Eye (tissue), 1 donor: ENCODE data around the gene KIAA0319L.
"Not testable (repeated sequence)": the region's sequence is repeated elsewhere in the genome, so short reads cannot be mapped to it uniquely, and the experiment has no call there.

Experiments
- DNase-seq: peaks from one replicate; pipeline ENCODE4 v3.0.0-alpha.2; 2015

The KIAA0319L gene

GRCh38 chr1:35557118-35557610, at the start of gene KIAA0319L:
KIAA0319L (minus strand) TSS chr1:35557403; CDS start chr1:35554491, 2,912 bp downstream.
- DNase-seq, result no peak

DNA sequence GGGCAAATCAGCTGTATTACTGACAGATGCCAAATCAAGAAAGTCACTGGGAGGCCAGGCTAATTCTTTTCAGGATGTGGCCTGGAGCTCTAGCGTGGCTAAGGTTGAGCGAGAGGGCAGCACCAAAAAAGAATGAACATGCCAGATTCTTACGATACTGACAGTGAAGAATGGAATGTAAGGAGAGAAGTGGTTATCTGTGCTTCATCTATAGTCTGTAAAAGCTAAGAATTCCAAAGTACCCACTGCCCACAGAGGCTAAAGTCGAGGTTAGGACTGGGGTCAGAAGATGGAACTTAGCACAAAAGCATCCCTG, 48.6 kb upstream of the KIAA0319L start:
- DNase-seq, result no peak

- DNase-seq, result no peak
Measured at GRCh38 chr1:35605071-35605866, 48.1 kb upstream of the KIAA0319L start.

- no peak for DNase-seq
Measured at GRCh38 chr1:35603941-35604340, 46.7 kb upstream of the KIAA0319L start.

DNA sequence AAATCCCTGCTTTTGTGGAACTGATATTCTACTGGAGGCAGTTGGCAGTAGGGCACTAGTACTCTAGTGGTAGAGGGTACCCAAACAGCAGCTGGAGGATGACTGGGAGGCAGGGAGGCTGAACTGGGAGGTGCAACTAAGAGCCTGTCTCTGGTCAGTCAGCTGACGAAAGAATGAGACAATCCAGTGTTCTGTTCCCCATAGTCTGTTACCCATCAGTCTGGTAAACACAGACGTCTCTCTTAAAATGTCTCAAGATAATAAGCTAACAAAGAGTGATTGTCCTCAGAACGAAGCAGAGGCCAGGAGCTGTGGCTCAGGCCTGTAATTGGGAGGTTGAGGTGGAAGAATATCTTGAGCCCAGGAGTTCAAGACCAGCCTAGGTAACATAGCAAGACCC, 46.3 kb upstream of the KIAA0319L start:
- no peak for DNase-seq

GRCh38 chr1:35600593-35600992, 43.4 kb upstream of the KIAA0319L start:
- no peak for DNase-seq

DNA sequence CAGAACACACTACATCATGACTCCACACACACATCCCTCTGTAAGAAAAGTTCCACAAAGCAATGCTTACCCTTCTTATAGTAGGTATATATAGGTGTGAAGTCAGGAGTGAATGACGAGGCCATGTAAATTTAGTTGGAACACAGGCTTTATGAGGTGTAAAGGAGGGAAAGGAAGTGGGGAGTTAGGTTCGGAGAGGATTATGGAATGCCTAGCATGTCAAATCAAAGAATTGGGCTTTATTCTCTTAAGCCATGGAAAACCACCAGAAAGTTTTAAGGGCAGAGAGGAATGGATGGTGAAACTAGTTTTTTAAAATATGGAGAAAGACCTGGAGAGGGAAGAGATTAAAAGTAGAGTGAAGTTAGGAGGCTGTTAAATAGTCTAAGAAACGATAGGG, 42.2 kb upstream of the KIAA0319L start:
- no peak for DNase-seq

GRCh38 chr1:35598895-35599294, 41.7 kb upstream of the KIAA0319L start:
- DNase-seq, result no peak

- no peak for DNase-seq
Measured at GRCh38 chr1:35597870-35598269, 40.7 kb upstream of the KIAA0319L start.

GRCh38 chr1:35595684-35596083, 38.5 kb upstream of the KIAA0319L start:
- no peak for DNase-seq

DNA sequence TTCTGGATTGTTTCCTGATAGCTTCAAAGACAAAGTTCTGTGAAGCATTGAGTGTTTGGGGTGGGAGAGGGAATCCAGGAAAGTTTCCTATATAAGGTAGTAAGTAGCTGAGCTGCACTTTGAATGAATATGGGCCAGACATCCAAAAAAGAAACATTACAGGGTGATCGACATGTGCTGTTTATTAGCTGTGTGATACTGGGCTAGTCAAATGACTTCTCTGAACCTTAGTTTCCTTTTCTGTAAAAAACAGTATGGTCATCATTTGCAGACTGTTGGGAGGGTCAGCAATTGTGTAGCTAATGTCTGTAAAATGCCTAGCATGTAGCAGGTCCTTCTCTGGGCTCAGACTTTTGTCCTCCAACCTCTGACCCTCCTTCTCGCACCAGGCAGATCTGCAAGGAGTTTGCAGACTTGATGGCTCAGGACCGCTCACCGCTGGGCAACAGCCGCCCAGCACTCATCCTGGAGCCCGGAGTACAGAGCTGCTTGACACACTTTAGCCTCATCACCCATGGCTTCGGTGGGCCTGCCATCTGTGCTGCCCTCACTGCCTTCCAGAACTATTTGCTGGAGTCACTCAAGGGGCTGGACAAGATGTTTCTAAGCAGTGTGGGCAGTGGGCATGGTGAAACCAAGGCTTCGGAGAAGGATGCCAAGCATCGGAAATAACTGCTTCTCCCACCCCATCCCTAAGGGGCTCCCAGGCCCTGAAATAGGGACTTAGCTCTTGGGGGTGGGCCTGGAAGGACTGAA, 37.0 kb upstream of the KIAA0319L start:
- DNase-seq, result no peak

DNA sequence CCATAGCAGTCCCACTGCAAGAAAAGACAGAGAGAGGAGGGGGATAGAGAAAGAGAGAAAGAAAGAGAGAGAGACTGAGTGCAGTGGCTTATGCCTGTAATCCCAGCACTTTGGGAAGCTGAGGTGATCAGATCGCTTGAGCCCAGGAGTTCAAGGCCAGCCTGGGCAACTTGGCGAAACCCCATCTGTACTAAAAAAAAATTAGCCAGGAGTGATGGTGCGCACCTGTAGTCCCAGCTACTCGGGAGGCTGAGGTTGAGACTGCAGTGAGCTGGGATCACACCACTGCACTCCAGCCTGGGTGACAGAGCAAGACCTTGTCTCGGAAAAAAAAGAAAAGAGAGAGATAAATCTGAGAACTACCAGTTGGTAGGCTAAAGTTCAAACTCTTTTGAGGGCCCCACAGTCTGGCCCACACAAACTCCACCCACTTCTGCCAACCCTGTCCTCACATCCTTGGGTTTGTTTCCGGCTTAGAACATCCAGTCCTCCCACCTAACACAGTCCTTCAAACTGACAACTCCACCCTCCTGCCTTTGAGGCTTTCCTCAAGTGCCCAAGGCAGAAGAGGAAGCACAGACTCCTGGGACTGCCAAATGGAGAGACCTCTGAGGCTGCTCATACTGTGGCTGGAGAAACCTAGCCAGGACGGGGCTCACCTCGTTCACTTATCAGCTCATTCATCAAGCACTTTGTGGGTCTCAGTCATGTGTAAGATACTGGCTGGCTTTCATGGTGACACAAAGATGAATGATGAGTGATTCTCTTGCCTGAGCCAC, 36.0 kb upstream of the KIAA0319L start:
- DNase-seq, result no peak

- no peak for DNase-seq
Measured at GRCh38 chr1:35591211-35591610, 34.0 kb upstream of the KIAA0319L start.

GRCh38 chr1:35590476-35591040, 33.4 kb upstream of the KIAA0319L start:
- DNase-seq, result no peak

DNA sequence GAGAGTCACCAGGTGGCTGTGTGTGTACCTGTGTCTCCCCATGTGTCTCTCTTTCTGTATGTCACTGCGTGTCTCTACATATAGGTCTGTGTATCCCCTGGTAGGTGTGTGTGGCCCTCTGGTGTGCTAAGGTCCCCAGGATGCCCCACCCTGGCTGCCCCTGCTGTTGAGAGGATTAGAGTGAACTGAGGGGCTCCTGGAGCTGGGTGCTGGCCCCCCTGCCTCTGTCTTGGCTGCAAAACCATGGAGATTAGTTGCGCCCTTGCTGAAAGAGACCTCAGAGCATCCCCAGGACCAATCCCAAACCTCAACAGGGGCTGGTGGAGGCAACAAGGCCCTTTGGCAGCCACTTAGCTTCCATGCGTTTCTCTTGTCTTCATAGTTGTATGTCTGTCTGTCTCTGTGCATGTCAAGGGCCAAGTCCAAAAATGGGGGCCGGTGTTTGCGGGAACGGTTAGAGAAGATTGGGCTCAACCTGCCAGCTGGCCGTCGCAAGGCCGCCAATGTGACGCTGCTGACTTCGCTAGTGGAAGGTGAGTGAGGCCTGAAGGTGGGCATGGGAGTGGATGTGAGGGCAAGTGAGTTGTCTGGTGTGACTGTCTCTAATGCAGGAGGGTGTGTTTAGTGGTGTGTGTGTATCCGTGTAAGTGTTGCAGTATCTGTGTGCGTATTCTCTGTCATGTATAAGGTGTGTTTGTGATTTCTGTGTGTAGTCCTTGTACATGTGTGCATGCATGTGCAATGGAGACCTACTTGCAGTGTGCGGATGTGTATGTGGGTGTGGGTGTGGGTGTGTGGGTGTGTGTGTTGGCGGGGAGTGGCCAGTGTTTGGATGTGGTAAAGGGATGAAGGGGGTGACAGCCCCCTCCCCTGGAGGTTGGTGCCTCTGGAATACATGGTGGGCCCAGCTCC, 32.6 kb upstream of the KIAA0319L start:
- no peak for DNase-seq

DNA sequence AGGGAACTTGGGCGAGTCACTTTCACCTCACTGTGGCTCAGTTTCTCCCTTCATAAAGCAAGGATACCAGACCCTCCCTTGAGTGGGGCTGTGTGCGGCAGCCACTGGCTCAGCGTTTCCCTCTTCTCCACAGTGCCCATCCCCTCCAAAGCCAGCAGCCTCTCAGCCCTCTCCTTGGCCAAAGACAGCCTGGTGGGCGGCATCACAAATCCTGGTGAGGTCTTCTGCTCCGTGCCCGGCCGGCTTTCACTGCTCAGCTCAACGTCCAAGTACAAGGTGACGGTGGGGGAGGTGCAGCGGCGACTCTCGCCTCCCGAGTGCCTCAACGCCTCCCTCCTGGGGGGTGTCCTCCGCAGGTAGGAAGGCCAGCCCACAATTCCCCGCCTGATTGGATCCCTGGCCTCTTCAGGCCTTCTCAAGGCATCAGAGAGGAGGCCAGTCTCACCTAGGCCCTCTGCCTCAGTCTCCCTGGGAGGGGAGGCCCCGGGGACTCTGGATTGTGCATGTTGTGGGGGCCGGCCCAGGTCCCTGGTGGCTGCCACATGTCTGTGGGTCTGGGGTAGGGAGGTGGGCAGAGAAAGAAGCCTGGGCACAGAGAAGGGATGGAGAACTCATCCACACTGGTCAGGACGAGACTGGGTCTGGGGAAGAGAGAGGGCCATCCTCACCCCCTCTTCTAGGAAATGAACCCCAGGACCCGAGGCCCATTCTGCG, 31.2 kb upstream of the KIAA0319L start:
- no peak for DNase-seq

- DNase-seq, result no peak
Measured at GRCh38 chr1:35587736-35588135, 30.5 kb upstream of the KIAA0319L start.

DNA sequence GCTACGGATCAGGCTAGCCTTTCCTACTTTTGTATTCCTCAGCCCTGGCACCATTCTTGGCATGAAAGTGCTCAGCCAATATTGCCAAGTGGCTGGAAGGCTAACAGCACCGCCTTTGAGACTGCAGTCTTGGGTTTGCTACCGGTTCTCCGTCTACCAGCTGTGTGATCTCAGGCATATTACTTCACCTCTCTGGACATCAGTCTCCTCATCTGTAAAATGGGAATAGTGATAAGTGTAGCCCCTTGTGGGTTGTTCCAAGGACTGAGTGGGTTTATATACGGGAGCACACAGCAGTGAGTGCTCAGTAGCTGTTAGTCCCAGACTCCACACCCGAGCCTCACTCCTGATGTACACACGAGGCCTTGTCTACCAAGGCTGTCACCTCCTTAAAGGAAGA, 29.6 kb upstream of the KIAA0319L start:
- no peak for DNase-seq

DNA sequence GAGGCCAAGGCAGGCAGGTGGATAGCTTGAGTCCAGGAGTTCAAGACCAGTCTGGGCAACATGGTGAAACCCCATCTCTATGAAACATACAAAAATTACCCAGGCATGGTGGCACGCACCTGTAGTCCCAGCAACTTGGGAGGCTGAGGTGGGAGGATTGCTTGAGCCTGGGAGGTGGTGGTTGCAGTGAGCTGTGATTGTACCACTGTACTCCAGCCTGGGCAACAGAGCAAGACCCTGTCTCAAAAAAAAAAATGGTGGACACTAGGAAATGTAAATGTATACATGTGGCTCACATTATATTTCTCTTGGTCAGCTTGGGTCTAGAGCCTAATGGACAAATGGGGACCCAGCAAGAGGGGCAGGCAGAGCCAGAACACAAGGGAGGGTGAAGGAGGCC, 28.6 kb upstream of the KIAA0319L start:
- not testable (repeated sequence) for DNase-seq

- no peak for DNase-seq
Measured at GRCh38 chr1:35585281-35585680, 28.1 kb upstream of the KIAA0319L start.

- DNase-seq, result not testable (repeated sequence)
Measured at GRCh38 chr1:35581621-35582020, 24.4 kb upstream of the KIAA0319L start.
